OCI-LY7 (cell line): ENCODE data around the gene ACER3. TPM values are rescaled to one million over a fixed set of nuclear protein-coding genes. Genes with fewer than 3 reads are reported as not detected.
A peak's percentile ranks its signal among the peaks of the same experiment; 100 is the strongest.

Experiments used
- BruUV-seq: library from RNA; stranded (reverse); fragments of 400-500 nt; replicated peaks from 2 replicates; lab custom pipeline; 2021; lab: Mats Ljungman, UMichigan
- CTCF ChIA-PET: fragments of 300-600 bp; sonication (Branson Sonifier 250); formaldehyde crosslinking; loops from one replicate; lab custom pipeline; 2022; ENCODE audit warnings: antibody characterized with exemption; ENCODE audit not compliant: unreplicated experiment; lab: Charles Lee
- POLR2A ChIA-PET: fragments of 300-600 bp; sonication (Branson Sonifier 250); formaldehyde crosslinking; loops from one replicate; lab custom pipeline; 2022; ENCODE audit warnings: antibody characterized with exemption; lab: Charles Lee
- DNase-seq: peaks from one replicate; pipeline ENCODE4 v3.0.0-alpha.2; 2015; ENCODE audit warnings: low spot score
- H2AFZ ChIP-seq: fragments of 200-600 bp; sonication (generic), shearing (Covaris generic); 2 replicates; pipeline ENCODE4 v1.6.1; 2014; ENCODE audit warnings: mild to moderate bottlenecking, antibody characterized with exemption, low read length, moderate library complexity
- H3K27ac ChIP-seq: fragments of 200-600 bp; sonication (generic); 2 replicates; pipeline ENCODE4 v1.5.1; 2014; ENCODE audit warnings: mixed run types, low read depth, mild to moderate bottlenecking, moderate library complexity, low read length, inconsistent platforms; ENCODE audit not compliant: poor library complexity, severe bottlenecking
- H3K36me3 ChIP-seq: fragments of 200-600 bp; sonication (generic); 2 replicates; pipeline ENCODE4 v1.6.1; 2014; ENCODE audit warnings: mild to moderate bottlenecking, antibody characterized with exemption, low read length, moderate library complexity, mixed read lengths; ENCODE audit not compliant: insufficient read depth
- H3K4me1 ChIP-seq: fragments of 200-600 bp; sonication (generic); 2 replicates; pipeline ENCODE4 v1.5.1; 2014; ENCODE audit warnings: mild to moderate bottlenecking, low read length; ENCODE audit not compliant: insufficient read depth, poor library complexity, severe bottlenecking
- H3K4me2 ChIP-seq: fragments of 200-600 bp; sonication (generic); 2 replicates; pipeline ENCODE4 v1.6.1; 2014; ENCODE audit warnings: mild to moderate bottlenecking, low read length
- H3K4me3 ChIP-seq: fragments of 200-600 bp; sonication (generic); 2 replicates; pipeline ENCODE4 v1.5.1; 2014; ENCODE audit warnings: mild to moderate bottlenecking, low read depth, low read length; ENCODE audit not compliant: poor library complexity, severe bottlenecking
- H3K79me2 ChIP-seq: fragments of 200-600 bp; sonication (generic); 2 replicates; pipeline ENCODE4 v1.6.1; 2016; ENCODE audit warnings: low read depth, mild to moderate bottlenecking, low read length, moderate library complexity, mixed read lengths; ENCODE audit not compliant: insufficient read depth
- H3K9me2 ChIP-seq: fragments of 200-600 bp; sonication (generic); 2 replicates; pipeline ENCODE4 v1.6.1; 2016; ENCODE audit warnings: mild to moderate bottlenecking, low read length, mixed read lengths; ENCODE audit not compliant: insufficient read depth
- H3K9me3 ChIP-seq: fragments of 200-600 bp; sonication (generic); 2 replicates; pipeline ENCODE4 v1.6.1; 2014; ENCODE audit warnings: mild to moderate bottlenecking, mixed run types, low read length, mixed read lengths
- H4K20me1 ChIP-seq: fragments of 200-600 bp; sonication (generic); 2 replicates; pipeline ENCODE4 v1.6.1; 2014; ENCODE audit warnings: mild to moderate bottlenecking, antibody characterized with exemption, low read length, moderate library complexity, mixed read lengths; ENCODE audit not compliant: insufficient read depth
- CTCF ChIP-seq: fragments of 200-600 bp; sonication (generic); conservative IDR thresholded peaks from 2 replicates; pipeline ENCODE4 v1.5.1; 2014; ENCODE audit warnings: mild to moderate bottlenecking, antibody characterized with exemption, low read length, moderate library complexity, mixed read lengths
- EZH2phosphoT487 ChIP-seq: fragments of 200-600 bp; sonication (generic); IDR thresholded peaks from 2 replicates; pipeline ENCODE4 v1.6.1; 2018; ENCODE audit warnings: low read depth, borderline replicate concordance, mild to moderate bottlenecking, mixed run types, antibody characterized with exemption, low read length, moderate library complexity, mixed read lengths
- intact Hi-C: fragments of 100-400 bp; cut with micrococcal nuclease; formaldehyde crosslinking; loops from one replicate; pipeline ENCODE4 v1.10.0; 2022; ENCODE audit not compliant: unreplicated experiment
- total RNA-seq, 2 experiments: library from RNA; depleted of rRNA in 1 of 2; stranded (reverse); fragments of >200 nt in 1 of 2; shearing (Covaris generic) in 1 of 2; gene quantifications; 2 replicates each; pipeline ENCODE4 v1.2.3, GENCODE V29; 2014 to 2022

The ACER3 gene
- total RNA-seq, 2 experiments from 2014 or later, result 3.0 to 12.2 TPM

- ChIA-PET CTCF (interaction anchor here (1.0 to 3.0 kb wide), 3 partner anchors 111 to 171 kb away, joined by 3 to 13 read pairs (median 4); no protein-coding TSS in a partner anchor), POLR2A (interaction anchor here (1.2 to 1.5 kb wide), 2 partner anchors 27 to 111 kb away, joined by 3 read pairs; no protein-coding TSS in a partner anchor)
- H3K4me2 ChIP-seq, result peak overlapping the region; percentile 41; the same call in 1 of the 2 replicates
- H3K9me3 ChIP-seq, result no peaks in the 10 kb centered on the region
- no peaks in the 10 kb centered on the region for H3K36me3 ChIP-seq
- no peak overlapping the region for H3K4me3 ChIP-seq
- TF ChIP-seq CTCF, result peak; percentile 98
- no peak for TF ChIP-seq EZH2phosphoT487
- H3K79me2 ChIP-seq, result no peaks in the 10 kb centered on the region
- H3K9me2 ChIP-seq, result no peaks in the 10 kb centered on the region
- no peaks in the 10 kb centered on the region for H3K4me1 ChIP-seq
- peak overlapping the region; percentile 71 for H2AFZ ChIP-seq
- H4K20me1 ChIP-seq, result no peaks in the 10 kb centered on the region
- BruUV-seq, result no TSS peak
- H3K27ac ChIP-seq, result no peak overlapping the region
- intact Hi-C loops, result loop anchor here (1.0 to 5.0 kb wide), 4 partner anchors 58 to 185 kb away; partner anchors contain the start of gene ACER3
- peak; percentile 85 for DNase-seq
Observed at GRCh38 chr11:76919887-76920746, 59.4 kb downstream of the ACER3 start.

- Histone ChIP-seq H3K9me2 (no peaks in the 10 kb centered on the region), H3K4me1 (no peaks in the 10 kb centered on the region), H4K20me1 (no peaks in the 10 kb centered on the region), H2AFZ (no peak overlapping the region), H3K9me3 (no peaks in the 10 kb centered on the region), H3K4me2 (no peak overlapping the region), H3K36me3 (no peaks in the 10 kb centered on the region), H3K27ac (no peak overlapping the region), H3K4me3 (no peak overlapping the region), H3K79me2 (no peaks in the 10 kb centered on the region)
- intact Hi-C loops, result no loop called here
- POLR2A ChIA-PET, result no interaction called here
- no peak for DNase-seq
- no TSS peak for BruUV-seq
- CTCF ChIA-PET, result no interaction called here
- TF ChIP-seq EZH2phosphoT487, result no peak
- TF ChIP-seq CTCF, result no peak
Observed at GRCh38 chr11:76927160-76927559, 66.4 kb downstream of the ACER3 start.

GRCh38 chr11:76935042-76935441 is 74.3 kb downstream of the ACER3 start:
- ChIA-PET CTCF (no interaction called here), POLR2A (no interaction called here)
- Histone ChIP-seq H3K4me3 (no peak overlapping the region), H3K79me2 (no peaks in the 10 kb centered on the region), H3K4me2 (no peak overlapping the region), H3K9me2 (no peaks in the 10 kb centered on the region), H2AFZ (no peak overlapping the region), H3K4me1 (no peaks in the 10 kb centered on the region), H3K9me3 (no peaks in the 10 kb centered on the region), H3K36me3 (no peaks in the 10 kb centered on the region), H3K27ac (no peak overlapping the region), H4K20me1 (no peaks in the 10 kb centered on the region)
- intact Hi-C loops, result no loop called here
- TF ChIP-seq EZH2phosphoT487 (no peak), CTCF (no peak)
- peak; percentile 10 for DNase-seq
- BruUV-seq, result no TSS peak
